Globus pallidus (tissue), 1 donor: ENCODE data around the gene KRTAP4-12.
"Not testable (repeated sequence)": the region's sequence is repeated elsewhere in the genome, so short reads cannot be mapped to it uniquely, and the experiment has no call there.

Experiments used
- DNase-seq: peaks from one replicate; pipeline ENCODE4 v3.0.0-alpha.2; 2015; ENCODE audit warnings: low spot score

Gene KRTAP4-12

GRCh38 chr17:41088760-41089352 is 35.1 kb downstream of the KRTAP4-12 start:
- not testable (repeated sequence) for DNase-seq

GRCh38 chr17:41084100-41084856 is 39.7 kb downstream of the KRTAP4-12 start, which contains the start of gene KRTAP4-7:
Gene KRTAP4-7, plus strand, starts transcription at chr17:41084150. Its CDS starts 57 bp downstream, at chr17:41084207.
- DNase-seq = not testable (repeated sequence)

- not testable (repeated sequence) for DNase-seq
These were observed 40.6 kb downstream of the KRTAP4-12 start for GRCh38 chr17:41083427-41083826.

GRCh38 chr17:41082626-41083025 is 41.4 kb downstream of the KRTAP4-12 start:
- DNase-seq = no peak

GRCh38 chr17:41076788-41077187 is 47.2 kb downstream of the KRTAP4-12 start:
- DNase-seq = no peak

- no peak for DNase-seq
These were observed 50.3 kb downstream of the KRTAP4-12 start for GRCh38 chr17:41073676-41074075.
